Measurements from ENCODE around the gene INSIG1.

INSIG1 gene

DNA sequence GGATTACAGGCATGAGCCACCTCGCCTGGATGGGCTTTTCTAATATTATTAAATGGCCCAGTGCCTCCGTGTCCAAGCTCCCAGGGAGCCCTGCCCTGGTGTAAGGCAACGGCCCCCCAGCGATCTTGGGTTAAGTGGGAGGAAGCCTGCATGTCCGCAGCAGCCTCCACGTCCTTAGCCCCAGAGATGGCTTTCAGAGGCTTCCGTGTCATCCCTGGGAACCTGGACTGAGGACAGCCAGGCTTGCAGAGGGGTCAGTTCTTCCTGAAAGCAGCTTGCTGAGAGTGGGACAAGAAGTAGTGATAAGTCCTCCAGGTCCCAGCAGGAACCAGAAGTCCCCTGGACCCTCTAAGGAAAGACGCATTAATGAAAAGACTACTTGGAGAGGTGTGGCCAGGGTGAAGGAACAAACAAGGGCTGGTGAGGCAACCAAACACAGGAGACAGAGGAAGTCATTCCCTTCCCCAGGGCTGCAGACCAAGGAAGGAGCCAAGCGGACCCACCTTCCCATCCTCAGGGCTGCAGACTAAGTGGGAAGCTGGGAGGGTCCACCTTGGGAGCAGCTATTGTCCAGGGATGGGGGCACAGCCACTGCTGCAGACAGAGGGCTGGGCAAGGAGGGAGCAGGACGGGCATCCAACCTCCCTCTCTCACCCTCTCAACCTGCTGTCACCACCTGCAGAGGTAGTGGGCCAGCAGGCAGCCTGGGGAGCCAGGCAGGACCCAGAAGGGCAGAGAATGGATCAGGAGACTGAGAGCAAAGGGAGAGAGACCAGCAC is 13.0 kb upstream of the INSIG1 start:
- TF ChIP-seq, protein P1, sequence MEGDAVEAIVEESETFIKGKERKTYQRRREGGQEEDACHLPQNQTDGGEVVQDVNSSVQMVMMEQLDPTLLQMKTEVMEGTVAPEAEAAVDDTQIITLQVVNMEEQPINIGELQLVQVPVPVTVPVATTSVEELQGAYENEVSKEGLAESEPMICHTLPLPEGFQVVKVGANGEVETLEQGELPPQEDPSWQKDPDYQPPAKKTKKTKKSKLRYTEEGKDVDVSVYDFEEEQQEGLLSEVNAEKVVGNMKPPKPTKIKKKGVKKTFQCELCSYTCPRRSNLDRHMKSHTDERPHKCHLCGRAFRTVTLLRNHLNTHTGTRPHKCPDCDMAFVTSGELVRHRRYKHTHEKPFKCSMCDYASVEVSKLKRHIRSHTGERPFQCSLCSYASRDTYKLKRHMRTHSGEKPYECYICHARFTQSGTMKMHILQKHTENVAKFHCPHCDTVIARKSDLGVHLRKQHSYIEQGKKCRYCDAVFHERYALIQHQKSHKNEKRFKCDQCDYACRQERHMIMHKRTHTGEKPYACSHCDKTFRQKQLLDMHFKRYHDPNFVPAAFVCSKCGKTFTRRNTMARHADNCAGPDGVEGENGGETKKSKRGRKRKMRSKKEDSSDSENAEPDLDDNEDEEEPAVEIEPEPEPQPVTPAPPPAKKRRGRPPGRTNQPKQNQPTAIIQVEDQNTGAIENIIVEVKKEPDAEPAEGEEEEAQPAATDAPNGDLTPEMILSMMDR (IDR thresholded peaks at IDR 0.05; ENCODE audit: low read length): no peak
- TF ChIP-seq EZH2 (IDR thresholded peaks at IDR 0.05; ENCODE audit: borderline replicate concordance, low read length): no peak
- Histone ChIP-seq H4K20me1 (ENCODE audit: insufficient read depth, low read length) (no peaks in the 10 kb centered on the region), H3K27ac (ENCODE audit: low read depth, low read length, poor library complexity, severe bottlenecking) (no peak overlapping the region), H2AFZ (ENCODE audit: low read length) (no peak overlapping the region), H3K9me2 (ENCODE audit: low read depth, low read length) (no peaks in the 10 kb centered on the region), H3K4me1 (ENCODE audit: insufficient read depth, low read length, severe bottlenecking) (peaks cover 12% of the 10 kb centered on the region), H3K4me3 (ENCODE audit: low read depth, low read length, poor library complexity, severe bottlenecking) (no peak overlapping the region), H3K9me3 (ENCODE audit: low read length) (no peaks in the 10 kb centered on the region), H3K36me3 (ENCODE audit: insufficient read depth, low read length) (no peaks in the 10 kb centered on the region), H3F3A (ENCODE audit: insufficient read depth, low read length) (no peaks in the 10 kb centered on the region; the same call in 1 of the 2 replicates), H3K27me3 (ENCODE audit: insufficient read depth, low read length) (peaks cover 10% of the 10 kb centered on the region), H3K4me2 (ENCODE audit: low read length) (no peak overlapping the region), H3K79me2 (ENCODE audit: insufficient read depth, low read length) (no peaks in the 10 kb centered on the region), H3K9ac (ENCODE audit: low read length) (no peak overlapping the region)

DNA sequence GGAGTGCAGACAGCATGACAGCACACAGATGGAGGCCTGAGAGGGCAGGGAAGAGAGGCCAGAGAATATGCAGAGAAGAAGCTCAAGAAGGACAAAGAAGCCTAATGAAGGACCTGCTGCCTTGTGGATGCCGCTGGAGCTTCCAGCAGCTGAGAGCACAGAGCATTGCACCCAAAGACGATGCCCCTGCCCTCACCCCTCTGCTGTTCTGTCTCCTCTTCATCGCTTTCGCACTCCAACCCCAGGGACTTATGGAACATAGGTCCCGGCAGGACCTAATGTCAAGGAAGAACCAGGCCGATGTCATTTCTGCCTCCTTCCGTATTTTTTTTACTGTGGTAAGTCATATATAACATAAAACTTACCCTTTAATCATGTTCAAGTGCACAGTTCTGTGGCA is 12.3 kb upstream of the INSIG1 start:
- no peak for TF ChIP-seq EZH2 (IDR thresholded peaks at IDR 0.05; ENCODE audit: borderline replicate concordance, low read length)
- TF ChIP-seq, protein P1 (IDR thresholded peaks at IDR 0.05; ENCODE audit: low read length): no peak

DNA sequence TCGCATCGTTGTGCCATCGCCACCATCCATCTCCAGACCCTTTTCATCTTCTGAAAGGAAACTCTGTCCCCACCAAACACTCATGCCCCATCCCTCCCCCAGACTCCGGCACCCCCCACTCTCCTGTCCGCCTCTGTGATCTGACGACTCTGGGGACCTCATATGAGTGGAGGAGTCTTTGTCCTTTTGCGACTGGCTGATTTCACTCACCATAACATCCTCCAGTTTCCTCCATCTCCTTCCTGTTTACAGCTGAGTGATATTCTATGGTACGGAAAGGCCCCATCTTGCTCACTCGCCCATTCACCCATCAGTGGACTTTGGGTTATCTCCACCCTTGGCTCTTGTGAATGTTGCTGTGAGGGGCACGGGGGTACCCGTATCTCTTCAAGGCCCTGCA is 11.8 kb upstream of the INSIG1 start:
- no peak overlapping the region for H3K4me3 ChIP-seq (ENCODE audit: low read depth, low read length, poor library complexity, severe bottlenecking)
- H3K79me2 ChIP-seq (ENCODE audit: insufficient read depth, low read length): no peaks in the 10 kb centered on the region
- peaks cover 10% of the 10 kb centered on the region; the same call in 1 of the 2 replicates for H3K27me3 ChIP-seq (ENCODE audit: insufficient read depth, low read length)
- H3K9me2 ChIP-seq (ENCODE audit: low read depth, low read length): no peaks in the 10 kb centered on the region
- H3K9me3 ChIP-seq (ENCODE audit: low read length): no peaks in the 10 kb centered on the region
- H3K4me2 ChIP-seq (ENCODE audit: low read length): no peak overlapping the region
- H3F3A ChIP-seq (ENCODE audit: insufficient read depth, low read length): no peaks in the 10 kb centered on the region; the same call in 1 of the 2 replicates
- H3K27ac ChIP-seq (ENCODE audit: low read depth, low read length, poor library complexity, severe bottlenecking): no peak overlapping the region
- TF ChIP-seq, protein P1 (IDR thresholded peaks at IDR 0.05; ENCODE audit: low read length): no peak
- TF ChIP-seq EZH2 (IDR thresholded peaks at IDR 0.05; ENCODE audit: borderline replicate concordance, low read length): no peak
- H3K9ac ChIP-seq (ENCODE audit: low read length): no peak overlapping the region
- H3K4me1 ChIP-seq (ENCODE audit: insufficient read depth, low read length, severe bottlenecking): peaks cover 12% of the 10 kb centered on the region
- no peaks in the 10 kb centered on the region for H3K36me3 ChIP-seq (ENCODE audit: insufficient read depth, low read length)
- no peaks in the 10 kb centered on the region for H4K20me1 ChIP-seq (ENCODE audit: insufficient read depth, low read length)
- no peak overlapping the region for H2AFZ ChIP-seq (ENCODE audit: low read length)

More for the DNA sequence above, 12.3 kb upstream of the INSIG1 start:
- H3K36me3 ChIP-seq (ENCODE audit: insufficient read depth, low read length): no peaks in the 10 kb centered on the region
- no peak overlapping the region for H3K4me3 ChIP-seq (ENCODE audit: low read depth, low read length, poor library complexity, severe bottlenecking)
- no peaks in the 10 kb centered on the region for H3K9me2 ChIP-seq (ENCODE audit: low read depth, low read length)
- H3K4me1 ChIP-seq (ENCODE audit: insufficient read depth, low read length, severe bottlenecking): peaks cover 12% of the 10 kb centered on the region
- no peaks in the 10 kb centered on the region for H3K9me3 ChIP-seq (ENCODE audit: low read length)
- no peak overlapping the region for H3K4me2 ChIP-seq (ENCODE audit: low read length)
- H2AFZ ChIP-seq (ENCODE audit: low read length): no peak overlapping the region
- no peak overlapping the region for H3K27ac ChIP-seq (ENCODE audit: low read depth, low read length, poor library complexity, severe bottlenecking)
- H3K79me2 ChIP-seq (ENCODE audit: insufficient read depth, low read length): no peaks in the 10 kb centered on the region
- H4K20me1 ChIP-seq (ENCODE audit: insufficient read depth, low read length): no peaks in the 10 kb centered on the region
- H3K9ac ChIP-seq (ENCODE audit: low read length): no peak overlapping the region
- H3K27me3 ChIP-seq (ENCODE audit: insufficient read depth, low read length): peaks cover 10% of the 10 kb centered on the region; the same call in 1 of the 2 replicates
- no peaks in the 10 kb centered on the region; the same call in 1 of the 2 replicates for H3F3A ChIP-seq (ENCODE audit: insufficient read depth, low read length)
